GM19035 (cell line): ENCODE data around the gene SELENOP.
"Not testable (repeated sequence)": the region's sequence is repeated elsewhere in the genome, so short reads cannot be mapped to it uniquely, and the experiment has no call there.

Experiments used
- ATAC-seq: cut with Tn5 transposase; IDR thresholded peaks from one replicate; pipeline ENCODE4 v1.9.1; 2021; ENCODE audit not compliant: unreplicated experiment

The SELENOP gene

GRCh38 chr5:42826757-42827515 is 15.2 kb upstream of the SELENOP start:
- no peak for ATAC-seq

- ATAC-seq = no peak
Measured at GRCh38 chr5:42825422-42826148, 13.9 kb upstream of the SELENOP start.

- no peak for ATAC-seq
Measured at GRCh38 chr5:42824347-42824976, 12.8 kb upstream of the SELENOP start.

GRCh38 chr5:42822548-42822947 is 10.9 kb upstream of the SELENOP start:
- ATAC-seq = no peak

- no peak for ATAC-seq
Measured at GRCh38 chr5:42819745-42820144, 8.1 kb upstream of the SELENOP start.

- ATAC-seq = not testable (repeated sequence)
Measured at GRCh38 chr5:42816546-42816945, 4.9 kb upstream of the SELENOP start.

GRCh38 chr5:42813533-42813932 is 1.8 kb upstream of the SELENOP start:
- ATAC-seq = no peak

- ATAC-seq = no peak
Measured at GRCh38 chr5:42812620-42813019, 928 bp upstream of the SELENOP start.

GRCh38 chr5:42810834-42811590 is 680 bp downstream of the SELENOP start:
- ATAC-seq = no peak

GRCh38 chr5:42808888-42809611 is 2.6 kb downstream of the SELENOP start:
- ATAC-seq = no peak

GRCh38 chr5:42807722-42808447 is 3.8 kb downstream of the SELENOP start:
- ATAC-seq = no peak

GRCh38 chr5:42806701-42807262 is 4.9 kb downstream of the SELENOP start:
- no peak for ATAC-seq

- ATAC-seq = no peak
Measured at GRCh38 chr5:42806004-42806700, 5.5 kb downstream of the SELENOP start.

- no peak for ATAC-seq
Measured at GRCh38 chr5:42804717-42805339, 6.9 kb downstream of the SELENOP start.

- ATAC-seq = no peak
Measured at GRCh38 chr5:42801516-42802166, 10.1 kb downstream of the SELENOP start.

GRCh38 chr5:42800748-42801330 is 10.9 kb downstream of the SELENOP start:
- ATAC-seq = no peak

GRCh38 chr5:42799668-42800114 is 12.0 kb downstream of the SELENOP start:
- ATAC-seq = no peak

- ATAC-seq = no peak
Measured at GRCh38 chr5:42799241-42799608, 12.5 kb downstream of the SELENOP start.
